Liver (tissue), 9 donors: ENCODE measurements around the gene ZNF438. TPM values are rescaled to one million over a fixed set of nuclear protein-coding genes. Genes with fewer than 3 reads are reported as not detected.
A peak's percentile ranks its signal among the peaks of the same experiment; 100 is the strongest.

ENCODE experiments used
- DNase-seq: peaks from one replicate; pipeline ENCODE4 v3.0.0-alpha.2; 2017; ENCODE audit warnings: low spot score
- H3K27ac ChIP-seq, 2 donors: one replicate each; pipeline ENCODE4 v1.7.0; 2013; ENCODE audit warnings: inconsistent platforms in 2 of 2, low read length in 2 of 2, control low read depth in 1 of 2, low read depth in 1 of 2, mild to moderate bottlenecking in 1 of 2
- H3K27me3 ChIP-seq, 4 donors: one replicate each; pipeline versions ENCODE4 v1.6.1 to v1.7.0; 2013; ENCODE audit warnings: low read length in 3 of 4, inconsistent platforms in 1 of 4, mild to moderate bottlenecking in 1 of 4, moderate library complexity in 1 of 4; ENCODE audit not compliant: control insufficient read depth in 4 of 4, insufficient read depth in 4 of 4
- H3K36me3 ChIP-seq, 4 donors: one replicate each; pipeline versions ENCODE4 v1.6.1 to v1.7.0; 2013; ENCODE audit warnings: low read length in 3 of 4, mild to moderate bottlenecking in 3 of 4, low read depth in 1 of 4, moderate library complexity in 1 of 4; ENCODE audit not compliant: control insufficient read depth in 4 of 4, insufficient read depth in 3 of 4
- H3K4me1 ChIP-seq, 4 donors: one replicate each; pipeline versions ENCODE4 v1.6.1 to v1.7.0; 2013; ENCODE audit warnings: low read length in 3 of 4, mild to moderate bottlenecking in 3 of 4, moderate library complexity in 1 of 4; ENCODE audit not compliant: control insufficient read depth in 4 of 4, insufficient read depth in 4 of 4
- H3K4me3 ChIP-seq, 3 donors: one replicate each; pipeline versions ENCODE4 v1.6.1 to v1.7.0; 2013; ENCODE audit warnings: low read length in 3 of 3, control low read depth in 1 of 3, low read depth in 1 of 3, mild to moderate bottlenecking in 1 of 3
- H3K9ac ChIP-seq, 2 donors: one replicate each; pipeline ENCODE4 v1.7.0; 2013; ENCODE audit warnings: low read length in 2 of 2, mild to moderate bottlenecking in 2 of 2, moderate library complexity in 2 of 2, control low read depth in 1 of 2, low read depth in 1 of 2
- H3K9me3 ChIP-seq, 4 donors: one replicate each; pipeline versions ENCODE4 v1.6.1 to v1.7.0; 2013; ENCODE audit warnings: low read length in 3 of 4; ENCODE audit not compliant: control insufficient read depth in 4 of 4
- ATF3 ChIP-seq: IDR thresholded peaks from 2 replicates; pipeline ENCODE4 v1.6.1; 2016; ENCODE audit warnings: antibody characterized with exemption
- CTCF ChIP-seq: fragments of 150-350 bp; IDR thresholded peaks from 2 replicates; pipeline ENCODE4 v1.5.1; 2017; ENCODE audit warnings: improper control_type of control experiment, low read depth, low read length; ENCODE audit not compliant: missing input control
- EGR1 ChIP-seq, 2 donors: IDR thresholded peaks; 2 replicates each; pipeline ENCODE4 v1.6.1; 2016 to 2018; ENCODE audit warnings: antibody characterized with exemption in 2 of 2, low read depth in 2 of 2
- FOXA1 ChIP-seq: IDR thresholded peaks from 2 replicates; pipeline ENCODE4 v1.6.1; 2016; ENCODE audit warnings: antibody characterized with exemption
- FOXA2 ChIP-seq: IDR thresholded peaks from 2 replicates; pipeline ENCODE4 v1.6.1; 2016; ENCODE audit warnings: antibody characterized with exemption
- GABPA ChIP-seq, 2 donors: IDR thresholded peaks in 1 of 2; conservative IDR thresholded peaks in 1 of 2; 2 replicates each; pipeline ENCODE4 v1.6.1; 2016; ENCODE audit warnings: antibody characterized with exemption in 2 of 2, mild to moderate bottlenecking in 1 of 2, moderate library complexity in 1 of 2
- HNF4A ChIP-seq, 2 donors: conservative IDR thresholded peaks; 2 replicates each; pipeline ENCODE4 v1.6.1; 2016; ENCODE audit warnings: antibody characterized with exemption in 2 of 2, mild to moderate bottlenecking in 2 of 2
- HNF4G ChIP-seq: IDR thresholded peaks from 2 replicates; pipeline ENCODE4 v1.6.1; 2016; ENCODE audit warnings: antibody characterized with exemption
- JUND ChIP-seq, 2 donors: IDR thresholded peaks; 2 replicates each; pipeline ENCODE4 v1.6.1; 2016; ENCODE audit warnings: antibody characterized with exemption in 2 of 2
- NR2F2 ChIP-seq: IDR thresholded peaks from 2 replicates; pipeline ENCODE4 v1.6.1; 2016; ENCODE audit warnings: antibody characterized with exemption
- RAD21 ChIP-seq, 2 donors: IDR thresholded peaks; 2 replicates each; pipeline ENCODE4 v1.6.1; 2016; ENCODE audit warnings: antibody characterized with exemption in 2 of 2, mild to moderate bottlenecking in 2 of 2
- REST ChIP-seq: IDR thresholded peaks from 2 replicates; pipeline ENCODE4 v1.6.1; 2016; ENCODE audit warnings: antibody characterized with exemption, mild to moderate bottlenecking
- RXRA ChIP-seq, 2 donors: IDR thresholded peaks; 2 replicates each; pipeline ENCODE4 v1.6.1; 2017 to 2018; ENCODE audit warnings: antibody characterized with exemption in 2 of 2, mild to moderate bottlenecking in 1 of 2
- SP1 ChIP-seq: IDR thresholded peaks from 2 replicates; pipeline ENCODE4 v1.6.1; 2018; ENCODE audit warnings: antibody characterized with exemption, mild to moderate bottlenecking
- TAF1 ChIP-seq: conservative IDR thresholded peaks from 2 replicates; pipeline ENCODE4 v1.6.1; 2016; ENCODE audit warnings: antibody characterized with exemption, mild to moderate bottlenecking
- YY1 ChIP-seq: IDR thresholded peaks from 2 replicates; pipeline ENCODE4 v1.6.1; 2016; ENCODE audit warnings: antibody characterized with exemption, mild to moderate bottlenecking
- ZBTB33 ChIP-seq: IDR thresholded peaks from 2 replicates; pipeline ENCODE4 v1.6.1; 2016; ENCODE audit warnings: antibody characterized with exemption
- WGBS: extraction: QIAGEN DNeasy Blood & Tissue Kit; methylation state at CpG from one replicate; pipeline ENCODE4 v1.1.7; 2013; 5-methylcytosine and 5-hydroxymethylcytosine counted together
- polyA plus RNA-seq, 2 donors: library from polyadenylated mRNA; stranded (reverse) in 1 of 2; unstranded in 1 of 2; fragments of 200-250 nt in 1 of 2; fragments of >200 nt in 1 of 2; fragmentation: Nextera tagmentation in 1 of 2; extraction: Ambion mirVana in 1 of 2; gene quantifications; one replicate each; pipeline versions ENCODE4 v1.2.1 to v1.2.3, GENCODE V29; 2013 to 2015
- total RNA-seq, 2 donors: library from RNA; depleted of rRNA; stranded (reverse); fragments of >200 nt; gene quantifications; one replicate each; pipeline ENCODE4 v1.2.3, GENCODE V29; 2014
- TF ChIP-seq, protein P1 (sequence below): IDR thresholded peaks from 2 replicates; pipeline ENCODE4 v1.6.1; 2016; ENCODE audit warnings: antibody characterized with exemption
- donor health status: healthy.
- donor health status: healthy.
- donor health status: healthy.
- donor health status: healthy.
- donor health status: healthy.

The ZNF438 gene
- total and polyA plus RNA-seq, 4 donors, result 1.9 to 2.9 (median 2.2) TPM

DNA sequence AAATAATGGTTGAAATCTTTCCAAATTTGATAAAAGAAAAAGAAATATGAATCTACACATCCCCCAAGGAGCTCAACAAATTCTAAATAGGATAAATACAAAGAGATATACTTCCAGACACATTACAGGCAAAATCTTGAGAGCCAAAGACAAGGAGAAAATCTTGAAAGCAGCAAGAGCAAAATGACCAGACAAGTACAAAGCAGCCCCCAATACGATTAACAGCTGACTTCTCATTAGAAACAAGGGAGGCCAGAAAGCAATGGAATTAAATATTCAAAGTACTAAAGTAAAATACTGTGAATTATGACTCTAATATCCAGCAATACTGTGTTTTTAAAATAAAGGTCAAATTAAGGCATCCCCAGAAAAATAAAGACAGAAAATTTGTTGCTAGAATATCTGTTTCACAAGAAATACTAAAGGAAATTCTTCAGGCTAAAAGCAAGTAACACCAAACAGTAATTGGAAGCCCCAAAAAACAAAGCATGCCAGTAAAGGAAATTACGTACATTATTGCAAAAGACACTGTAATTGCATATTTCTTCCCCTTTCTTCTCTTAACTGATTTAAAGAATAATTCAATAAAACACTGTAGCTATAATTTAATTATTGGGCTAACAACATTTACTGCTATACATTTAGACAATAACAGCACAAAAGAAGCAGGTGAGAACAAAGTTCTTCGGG lies 36.4 kb downstream of the ZNF438 start:
- H3K9ac ChIP-seq, result no peak overlapping the region
- H3K27ac ChIP-seq, result peak overlapping the region in 1 of 2 donors; percentile 4
- H3K4me3 ChIP-seq, result no peak overlapping the region
- 91% methylated on average over 3 of the region's 3 CpGs for WGBS
- H3K4me1 ChIP-seq, result peaks cover 5 to 10% (median 7%) of the 10 kb centered on the region in 4 donors
- peaks cover 0 to 2% (median 0%) of the 10 kb centered on the region in 4 donors for H3K36me3 ChIP-seq
- H3K27me3 ChIP-seq, result no peaks in the 10 kb centered on the region
- no peak for TF ChIP-seq RXRA (IDR thresholded peaks at IDR 0.05)
- TF ChIP-seq RAD21 (IDR thresholded peaks at IDR 0.05), result no peak
- TF ChIP-seq EGR1 (IDR thresholded peaks at IDR 0.05; ENCODE audit: low read depth in 2 of 2), result no peak
- no peak for TF ChIP-seq YY1
- TF ChIP-seq NR2F2, result no peak
- TF ChIP-seq CTCF, result no peak
- no peak for TF ChIP-seq REST
- TF ChIP-seq HNF4A (conservative IDR thresholded peaks at IDR 0.05), result no peak
- no peak for TF ChIP-seq SP1
- TF ChIP-seq, protein P1, sequence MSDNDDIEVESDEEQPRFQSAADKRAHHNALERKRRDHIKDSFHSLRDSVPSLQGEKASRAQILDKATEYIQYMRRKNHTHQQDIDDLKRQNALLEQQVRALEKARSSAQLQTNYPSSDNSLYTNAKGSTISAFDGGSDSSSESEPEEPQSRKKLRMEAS, result no peak
- TF ChIP-seq ATF3, result no peak
- TF ChIP-seq FOXA2, result no peak
- no peak for TF ChIP-seq ZBTB33
- TF ChIP-seq GABPA (IDR thresholded peaks at IDR 0.05 in 1 of 2, conservative IDR thresholded peaks at IDR 0.05 in 1 of 2), result no peak
- no peak for TF ChIP-seq FOXA1
- TF ChIP-seq JUND (IDR thresholded peaks at IDR 0.05), result no peak
- TF ChIP-seq TAF1, result no peak
- TF ChIP-seq HNF4G, result no peak
- no peak for DNase-seq
- no peaks in the 10 kb centered on the region for H3K9me3 ChIP-seq
